Heart left ventricle (tissue), 13 donors: ENCODE data around the gene TXNDC17.

Experiments
- CTCF ChIP-seq, 12 donors: fragments of 200-600 bp; sonication (generic) in 4 of 12; IDR thresholded peaks; one replicate each; pipeline versions ENCODE4 v1.5.0 to v1.8.0; 2018 to 2022; ENCODE audit warnings: antibody characterized with exemption in 12 of 12, mild to moderate bottlenecking in 5 of 12
- POLR2A ChIP-seq, 2 donors: fragments of 450-650 bp; IDR thresholded peaks; one replicate each; pipeline ENCODE4 v1.6.1; 2017; ENCODE audit warnings: antibody characterized with exemption in 2 of 2, mild to moderate bottlenecking in 2 of 2, moderate library complexity in 2 of 2
- donor health status: ischemic (EF 13 %, LVEDD 7.1; RV severe dilation, severe dysfunction).
- donor health status: DM: no; HTN: yes; CAD: no.
- donor health status: DM: no; HTN: no; CAD: no.
- donor health status: ischemic (EF 25% LVEDD 6.9; RV normal size, moderate dysfunction).
- donor health status: ischemic (EF 25% LVEDD 5.7; RV mildly dilated, moderate dysfunction).
- donor health status: ischemic (EF 35%, LVEDD 5.7; RV mildly dilated, moderate dysfunction).
- donor health status: nonischemic (EF 11% LVEDD 7.7; RV severe dilation, severe dysfunction).
- donor health status: DM: yes; HTN: yes; CAD: no.
- donor health status: PGD.
- donor health status: ischemic (EF 29% LVEDD 5.4; RV normal size, mild dysfunction).
- donor health status: nonischemic (EF 23%, LVEDD 6.1; RV moderate dilation, normal function).

GRCh38 chr17:6636105-6636504, 4.8 kb upstream of the TXNDC17 start:
- TF ChIP-seq POLR2A (IDR thresholded peaks at IDR 0.05) (no peak), CTCF (IDR thresholded peaks at IDR 0.05) (no peak)
